GM19397 (cell line): ENCODE data around the gene METTL4.

ENCODE experiments used
- ATAC-seq: cut with Tn5 transposase; IDR thresholded peaks from one replicate; pipeline ENCODE4 v1.9.1; 2021; ENCODE audit warnings: mild to moderate bottlenecking, moderate library complexity; ENCODE audit not compliant: unreplicated experiment

Gene METTL4, protein sequence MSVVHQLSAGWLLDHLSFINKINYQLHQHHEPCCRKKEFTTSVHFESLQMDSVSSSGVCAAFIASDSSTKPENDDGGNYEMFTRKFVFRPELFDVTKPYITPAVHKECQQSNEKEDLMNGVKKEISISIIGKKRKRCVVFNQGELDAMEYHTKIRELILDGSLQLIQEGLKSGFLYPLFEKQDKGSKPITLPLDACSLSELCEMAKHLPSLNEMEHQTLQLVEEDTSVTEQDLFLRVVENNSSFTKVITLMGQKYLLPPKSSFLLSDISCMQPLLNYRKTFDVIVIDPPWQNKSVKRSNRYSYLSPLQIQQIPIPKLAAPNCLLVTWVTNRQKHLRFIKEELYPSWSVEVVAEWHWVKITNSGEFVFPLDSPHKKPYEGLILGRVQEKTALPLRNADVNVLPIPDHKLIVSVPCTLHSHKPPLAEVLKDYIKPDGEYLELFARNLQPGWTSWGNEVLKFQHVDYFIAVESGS

DNA sequence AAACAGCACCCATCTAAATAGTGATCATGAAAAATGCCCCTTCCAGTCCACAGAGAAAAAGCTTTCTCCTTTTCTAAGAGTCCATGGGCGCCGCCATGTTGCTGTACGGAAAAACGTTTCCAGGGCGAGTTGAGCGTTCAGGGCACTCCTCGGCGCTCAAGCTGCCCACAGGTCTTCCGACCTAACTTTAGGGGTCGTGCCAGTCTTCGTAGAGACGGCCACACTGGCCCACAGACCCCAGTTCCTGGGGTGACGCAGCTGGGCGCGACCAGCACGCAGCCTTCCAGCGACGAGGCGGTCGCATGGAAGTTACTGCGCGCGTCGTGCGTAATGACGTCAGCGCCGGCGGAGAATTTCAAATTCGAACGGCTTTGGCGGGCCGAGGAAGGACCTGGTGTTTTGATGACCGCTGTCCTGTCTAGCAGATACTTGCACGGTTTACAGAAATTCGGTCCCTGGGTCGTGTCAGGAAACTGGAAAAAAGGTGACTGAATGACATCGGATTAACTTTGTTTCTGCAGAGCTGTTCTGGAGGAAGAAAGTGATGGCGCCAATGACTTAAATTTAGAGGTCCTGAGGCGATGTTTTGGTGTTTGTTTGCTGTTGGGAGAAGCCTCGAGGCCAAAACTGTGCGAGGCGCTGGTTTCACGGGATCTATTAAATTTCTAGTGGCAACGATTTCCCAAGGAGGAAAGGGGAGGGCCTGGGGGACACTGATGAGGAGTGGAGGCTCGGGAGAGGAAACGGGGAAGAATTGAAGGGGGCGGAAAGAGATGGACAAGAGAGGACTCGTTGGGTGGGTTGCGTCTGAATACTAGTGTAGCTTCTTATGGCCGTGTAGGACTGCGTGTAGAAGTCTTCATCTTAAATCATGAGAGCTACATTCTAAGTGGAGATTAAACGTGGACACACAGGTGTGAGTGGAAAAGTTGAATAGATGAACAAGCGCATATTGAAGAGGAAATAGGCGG, at the start of gene METTL4, which contains the start of gene NDC80:
Gene METTL4 (minus strand): TSS at position 306 of the 971 bp plus-strand sequence. CDS start 4,289 bp downstream, outside the sequence.
Gene NDC80 (plus strand): TSS at position 358 of the 971 bp plus-strand sequence. CDS start 1,429 bp downstream, outside the sequence.
- peak; percentile 80 for ATAC-seq

DNA sequence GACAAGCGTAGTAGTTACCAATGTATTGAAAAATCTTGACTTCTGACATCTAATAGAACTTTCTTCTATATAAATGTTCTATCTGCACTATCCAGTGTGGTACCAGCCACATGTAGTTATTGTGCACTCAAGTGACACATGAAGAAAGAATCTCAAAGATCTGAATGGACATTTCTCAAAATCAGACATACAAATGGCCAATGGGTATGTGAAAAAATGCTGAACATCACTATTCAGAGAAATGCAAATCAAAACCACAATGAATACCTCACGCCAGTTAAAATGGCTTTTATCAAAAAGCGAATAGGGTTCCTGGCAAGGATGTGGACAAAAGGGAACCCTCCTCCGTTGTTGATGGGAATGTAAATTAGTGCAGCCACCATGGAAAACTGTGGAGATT, 46.7 kb upstream of the METTL4 start:
- no peak for ATAC-seq

DNA sequence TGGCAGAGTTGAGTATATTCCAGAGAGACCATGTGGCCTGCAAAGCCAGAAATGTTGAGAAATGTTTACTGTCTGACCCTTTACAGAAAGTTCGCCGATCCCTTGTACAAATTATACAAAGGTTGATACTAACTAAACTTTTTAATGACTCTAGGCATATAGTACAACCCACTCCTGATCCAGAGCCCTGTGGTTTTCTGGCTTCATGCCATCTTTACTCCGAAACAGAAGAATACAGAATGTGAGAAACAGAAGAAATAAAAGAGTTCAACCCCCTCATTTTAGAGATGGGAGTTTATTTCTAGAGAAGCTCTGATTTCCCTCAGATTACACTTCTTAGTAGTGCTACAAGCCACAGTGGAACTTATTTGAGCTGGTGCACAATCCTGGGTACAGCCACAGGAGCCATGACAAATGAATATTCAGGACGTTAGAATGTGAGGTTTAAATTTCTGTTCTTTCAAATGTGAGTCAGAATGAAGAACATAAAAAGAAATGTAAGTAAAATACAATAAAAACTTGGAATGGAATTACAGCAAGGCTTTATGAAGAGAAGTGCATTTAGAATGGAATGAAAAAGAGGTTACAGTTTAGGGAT, 46.2 kb upstream of the METTL4 start:
- no peak for ATAC-seq

DNA sequence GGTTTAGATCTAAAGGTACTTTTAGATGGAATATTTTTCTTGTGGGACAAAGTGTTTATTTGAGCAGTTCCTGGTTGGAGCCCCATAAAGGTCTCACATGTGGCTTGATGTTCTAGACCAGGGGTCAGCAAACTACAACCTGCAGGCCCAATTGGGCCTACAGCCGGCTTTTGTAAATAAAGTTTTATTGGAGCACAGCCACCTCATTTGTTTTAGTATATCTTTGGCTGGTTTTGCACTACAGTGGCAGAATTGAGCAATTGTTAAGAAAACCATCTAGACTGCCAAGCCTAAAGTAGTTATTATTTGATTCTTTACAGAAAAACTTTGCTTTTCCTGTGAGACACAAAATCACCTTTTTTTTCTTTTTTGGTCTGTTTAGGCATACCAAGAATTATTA, 41.7 kb upstream of the METTL4 start:
- ATAC-seq, result no peak

DNA sequence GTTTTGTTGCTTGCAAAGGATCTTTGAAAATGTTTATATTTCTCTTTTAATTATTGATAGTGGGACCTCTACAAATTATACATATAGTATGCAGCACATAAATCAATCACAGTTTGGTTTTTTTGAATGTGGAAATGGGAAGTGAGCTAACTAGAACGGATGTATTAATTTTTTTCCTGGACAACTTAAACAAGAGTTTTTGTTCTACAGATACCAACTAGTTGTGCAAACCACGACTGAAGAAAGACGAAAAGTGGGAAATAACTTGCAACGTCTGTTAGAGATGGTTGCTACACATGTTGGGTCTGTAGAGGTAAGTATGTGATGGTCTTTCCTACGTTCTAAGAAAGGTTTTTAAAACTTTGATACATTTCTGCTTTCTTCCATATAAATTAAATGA, 39.2 kb upstream of the METTL4 start:
- no peak for ATAC-seq

DNA sequence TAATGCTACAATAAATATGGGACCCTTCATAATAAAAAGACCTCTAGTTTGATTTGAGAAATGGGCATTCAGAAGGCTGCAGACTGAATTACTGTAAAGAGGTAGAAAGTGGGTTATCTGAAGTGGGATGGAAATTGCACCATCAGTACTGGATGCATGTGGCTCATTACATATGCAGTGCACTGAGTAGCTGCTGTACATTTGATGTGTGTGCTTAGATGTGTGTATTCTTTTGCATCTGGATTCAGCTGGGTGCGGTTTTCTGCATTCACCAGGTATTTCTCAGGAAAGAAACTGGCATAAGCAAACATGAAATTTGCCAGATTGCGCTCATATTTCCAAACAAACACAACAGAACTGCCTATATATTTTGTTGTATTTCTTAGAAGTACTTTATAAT, 38.3 kb upstream of the METTL4 start:
- no peak for ATAC-seq

DNA sequence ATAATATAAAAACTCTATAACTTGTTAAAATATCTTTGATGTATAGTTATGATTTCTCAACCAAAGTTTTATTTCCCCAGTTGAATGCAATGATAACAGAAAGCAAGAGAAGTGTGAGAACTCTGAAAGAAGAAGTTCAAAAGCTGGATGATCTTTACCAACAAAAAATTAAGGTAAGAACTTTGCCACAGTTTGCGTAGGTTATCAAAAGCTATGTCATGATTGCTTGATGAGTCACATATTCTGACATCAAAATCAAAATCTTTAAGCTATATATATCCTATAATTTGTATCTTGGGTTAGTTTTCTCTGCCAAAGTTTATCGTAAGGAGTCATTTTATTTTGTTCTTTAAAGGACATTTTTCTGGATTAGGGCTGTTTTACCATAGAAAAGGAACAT, 35.0 kb upstream of the METTL4 start:
- ATAC-seq, result no peak

DNA sequence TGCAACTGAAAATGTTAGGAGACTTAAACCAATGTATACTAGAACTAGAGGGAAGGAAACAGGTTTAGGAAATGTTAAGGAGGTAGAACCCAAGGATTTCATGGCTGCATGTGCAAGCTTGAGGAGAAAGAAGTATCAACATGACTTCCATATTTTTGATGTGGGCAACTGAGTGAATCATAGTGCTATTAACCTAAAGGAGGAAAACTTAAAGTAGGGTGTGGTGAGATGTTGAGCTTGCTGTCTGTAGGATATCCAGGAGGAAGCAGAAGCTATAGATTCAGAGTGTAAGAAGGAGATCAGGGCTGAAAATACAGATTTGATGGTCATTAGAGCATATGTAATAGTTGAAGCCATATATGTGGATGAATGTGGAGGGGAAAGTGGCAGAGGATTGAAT, 31.5 kb upstream of the METTL4 start:
- ATAC-seq, result no peak

DNA sequence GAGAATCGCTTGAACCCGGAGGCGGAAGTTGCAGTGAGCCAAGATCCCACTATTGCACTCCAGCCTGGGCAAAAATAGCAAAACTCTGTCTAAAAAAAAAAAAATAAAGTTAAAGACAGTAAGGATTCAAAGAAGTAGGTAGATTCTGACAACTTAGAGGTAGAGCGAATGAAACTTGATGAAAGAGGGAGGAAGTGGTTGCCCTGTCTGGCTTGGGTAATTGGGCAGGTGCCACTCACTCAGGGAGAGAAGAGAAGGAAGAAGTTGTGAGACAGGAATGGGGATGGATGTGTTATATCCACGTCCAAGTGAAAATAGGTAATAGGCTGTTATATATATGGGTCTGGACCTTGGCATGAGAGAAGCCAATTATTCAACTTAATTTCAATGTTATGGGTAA, 26.3 kb upstream of the METTL4 start:
- ATAC-seq, result no peak

DNA sequence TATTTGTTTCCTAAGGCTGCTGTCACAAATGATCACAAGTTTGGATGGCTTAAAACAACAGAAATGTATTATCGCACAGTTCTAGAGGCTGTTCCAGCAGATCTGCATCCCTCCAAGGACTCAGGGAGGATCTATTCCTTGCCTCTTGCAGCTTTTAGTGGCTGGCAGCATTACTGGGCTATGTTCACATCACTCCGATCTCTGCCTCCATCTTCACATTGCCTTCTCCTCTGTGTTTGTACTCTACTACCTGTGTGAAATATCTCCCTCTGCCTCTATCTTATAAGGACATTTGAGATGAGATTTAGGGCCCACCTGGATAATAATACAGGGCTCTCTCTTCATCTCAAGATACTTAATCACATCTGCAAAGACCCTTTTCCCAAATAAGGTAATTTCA, 19.0 kb upstream of the METTL4 start:
- ATAC-seq, result no peak

DNA sequence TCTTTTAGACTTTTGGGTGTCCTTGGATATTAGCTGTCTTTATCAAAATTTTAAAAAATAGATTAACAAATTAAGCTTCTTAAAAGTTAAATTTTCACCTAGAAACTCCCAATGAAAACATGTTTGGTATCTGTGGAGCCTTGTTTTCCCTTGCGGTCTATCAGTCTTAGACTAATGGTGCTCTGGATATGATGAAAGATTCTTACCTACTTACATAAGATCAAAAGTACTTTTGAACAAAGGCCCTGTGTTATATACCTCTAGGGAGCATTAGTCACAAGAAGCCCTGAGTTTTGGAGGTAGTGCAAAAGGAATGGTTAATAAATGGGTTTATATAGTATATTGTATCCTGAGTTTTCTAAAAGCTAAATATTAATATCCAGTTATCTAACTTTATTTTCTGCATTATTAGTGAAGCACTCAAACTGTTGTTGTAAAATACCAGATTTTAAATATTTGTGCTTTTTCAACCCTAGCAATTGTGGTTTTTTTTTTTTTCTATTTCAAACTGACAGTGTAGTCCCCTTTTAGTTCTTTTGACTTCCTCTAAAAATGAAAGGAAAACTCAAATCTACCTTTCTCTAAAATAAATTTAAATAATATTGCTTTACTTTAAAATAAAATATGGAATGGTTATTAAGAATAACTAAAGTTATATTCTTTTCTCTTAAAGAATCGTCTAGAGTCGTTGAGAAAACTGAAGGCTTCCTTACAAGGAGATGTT, 18.2 kb upstream of the METTL4 start:
- no peak for ATAC-seq

DNA sequence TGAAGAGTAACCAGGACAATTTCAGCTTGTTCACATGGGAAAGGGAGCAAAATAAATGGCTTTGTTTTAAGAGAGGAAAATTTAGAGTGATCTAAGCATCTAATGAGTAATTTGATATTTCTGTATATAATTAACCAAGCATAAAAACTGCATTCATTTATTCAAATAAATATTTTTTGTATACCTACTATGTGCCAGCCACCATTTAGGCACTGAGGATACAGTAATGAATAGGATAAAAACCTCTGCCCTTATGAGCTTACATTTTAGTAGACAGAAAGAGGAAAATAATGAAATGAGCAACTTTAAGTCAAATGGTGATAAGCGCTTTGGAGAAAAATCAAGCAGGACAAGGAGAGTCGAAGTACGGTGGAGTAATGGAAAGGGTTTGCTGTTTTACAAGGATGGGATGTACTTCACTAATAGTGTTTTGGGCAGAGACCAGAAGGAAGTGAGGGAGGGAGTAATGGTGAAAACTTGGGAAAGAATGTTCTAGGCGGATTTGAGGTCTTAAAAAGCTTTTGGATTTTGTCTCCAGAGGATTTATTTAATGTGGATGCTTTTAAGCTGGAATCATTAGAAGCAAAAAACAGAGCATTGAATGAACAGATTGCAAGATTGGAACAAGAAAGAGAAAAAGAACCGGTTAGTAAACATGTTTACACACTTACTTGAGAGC, 17.5 kb upstream of the METTL4 start:
- ATAC-seq, result no peak

DNA sequence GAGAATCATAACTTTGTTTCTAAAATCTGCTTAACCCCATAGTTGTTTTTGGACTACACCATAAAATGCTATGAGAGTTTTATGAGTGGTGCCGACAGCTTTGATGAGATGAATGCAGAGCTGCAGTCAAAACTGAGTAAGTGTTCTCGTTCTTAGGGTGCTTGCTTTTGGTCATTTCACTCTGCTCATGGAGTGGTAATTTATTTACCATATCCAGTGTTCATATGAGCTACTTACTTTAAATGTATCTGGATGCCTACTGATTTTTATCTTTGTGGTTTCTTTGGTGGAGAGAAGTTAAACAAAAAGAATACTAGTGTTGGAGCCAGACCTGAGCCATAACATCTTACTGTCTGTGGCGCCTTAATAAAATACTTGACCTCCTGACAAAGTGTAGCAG, 16.5 kb upstream of the METTL4 start:
- ATAC-seq, result no peak

DNA sequence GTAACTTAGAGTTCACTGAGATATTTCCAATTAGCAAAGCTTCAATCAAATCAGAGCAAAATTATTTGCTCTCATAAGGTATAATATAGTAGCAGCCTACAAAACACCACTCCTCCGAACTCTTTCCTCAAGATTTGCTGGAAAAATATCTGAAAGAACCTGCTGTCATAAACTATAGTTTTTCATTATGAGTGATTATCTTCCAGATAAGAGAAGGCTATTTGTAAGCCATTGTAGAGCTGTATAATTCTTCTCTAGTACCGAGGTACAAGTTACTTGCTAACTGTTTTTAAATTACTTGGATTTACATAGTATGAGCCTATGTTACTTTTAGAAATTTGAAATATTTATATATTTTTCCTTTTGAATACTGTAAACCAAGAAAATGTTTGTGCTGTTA, 2.1 kb upstream of the METTL4 start:
- ATAC-seq, result no peak

DNA sequence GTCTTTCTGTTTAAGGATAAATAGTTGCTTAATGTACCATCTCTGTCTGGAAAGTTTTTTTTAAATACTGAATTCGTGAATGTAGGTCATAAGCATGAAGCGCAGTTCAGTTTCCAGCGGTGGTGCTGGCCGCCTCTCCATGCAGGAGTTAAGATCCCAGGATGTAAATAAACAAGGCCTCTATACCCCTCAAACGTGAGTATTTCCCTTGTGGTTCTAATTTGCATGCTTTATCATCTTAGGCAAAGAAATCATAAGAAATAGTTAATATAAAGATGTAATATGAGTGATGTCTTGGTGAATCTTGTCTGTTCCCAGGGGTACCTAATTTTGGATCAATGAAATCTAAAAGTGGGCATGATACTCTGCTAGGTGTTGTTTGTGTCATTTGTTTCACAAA, 1.6 kb upstream of the METTL4 start:
- no peak for ATAC-seq

DNA sequence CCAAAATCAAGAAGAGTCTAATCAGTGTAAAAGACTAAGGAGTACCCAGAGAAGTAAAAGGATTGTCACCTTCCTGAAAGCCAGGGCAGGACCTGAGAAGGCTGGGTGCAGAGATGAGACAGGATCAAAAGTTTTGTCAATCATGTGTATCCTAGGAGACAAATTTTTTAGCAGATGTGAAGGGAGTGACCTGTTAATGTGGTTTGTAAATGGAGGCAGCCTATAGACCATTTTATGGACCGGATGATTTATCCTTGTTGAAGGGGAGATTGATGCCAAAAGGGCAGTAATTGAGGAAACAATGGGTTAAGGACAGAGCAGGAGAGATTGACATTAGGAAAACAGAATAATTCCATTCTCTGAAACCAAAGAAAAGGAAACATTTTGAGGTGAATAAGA, 865 bp upstream of the METTL4 start:
- no peak for ATAC-seq

DNA sequence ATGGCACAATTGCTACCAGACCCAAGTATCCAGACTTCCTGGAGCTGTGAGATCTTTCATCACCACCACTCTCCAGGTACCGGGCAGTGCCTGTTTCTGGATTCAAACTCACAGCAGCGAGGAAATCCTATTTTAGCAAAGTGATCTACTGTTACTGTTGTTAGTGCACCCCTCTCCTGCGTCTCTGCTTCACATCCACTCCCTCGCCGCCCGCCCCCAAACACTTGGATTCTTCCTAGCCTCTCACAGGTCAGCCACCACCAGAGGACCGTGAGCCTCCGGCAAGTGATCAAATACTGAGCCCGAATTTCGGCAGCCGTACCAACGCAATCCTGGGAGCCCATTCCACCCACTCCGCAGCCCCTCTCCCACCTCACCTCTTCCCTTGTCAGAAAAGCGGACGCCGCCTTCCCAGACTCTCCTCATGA, 519 bp downstream of the METTL4 start:
- ATAC-seq, result peak; percentile 42

DNA sequence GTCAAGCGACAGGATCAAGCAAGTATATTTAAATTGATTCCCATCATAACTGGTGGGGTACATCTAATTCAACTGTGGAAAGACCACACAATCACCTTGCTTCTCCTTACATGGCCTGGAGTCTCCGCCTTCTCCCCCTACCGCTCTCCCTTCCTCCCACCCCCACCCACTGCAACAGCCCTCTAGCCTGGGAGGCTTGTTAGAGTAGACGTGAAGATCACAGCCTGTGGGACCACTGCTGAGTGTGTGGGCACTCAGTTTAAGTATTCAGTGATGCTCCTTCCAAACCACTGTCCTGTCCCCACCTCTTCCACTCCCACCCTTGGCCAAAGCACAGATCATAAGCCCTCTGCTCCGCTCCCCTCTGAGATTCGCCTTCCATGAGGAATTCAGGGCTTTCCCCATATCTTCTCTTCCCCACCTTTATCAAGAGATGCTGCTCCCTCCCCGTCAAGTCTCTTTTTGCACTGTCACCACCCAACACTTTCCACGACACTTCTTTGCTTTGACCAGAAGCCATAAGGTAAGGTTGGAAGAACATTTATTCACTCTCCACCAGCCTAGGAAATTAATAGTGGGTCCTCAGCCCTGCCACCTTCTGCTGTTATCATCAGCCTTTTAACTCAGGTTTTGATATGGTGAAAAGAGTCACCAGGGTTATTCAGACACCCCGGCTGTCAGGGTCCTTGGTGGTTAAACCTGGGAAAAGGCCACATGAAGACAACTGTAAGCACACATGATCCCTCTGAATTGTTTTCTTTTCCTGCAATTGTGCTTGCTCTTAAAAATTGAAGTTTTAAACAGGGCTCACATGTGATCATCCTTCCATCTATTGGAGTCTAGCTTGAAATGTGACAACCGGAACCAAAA, 1.7 kb downstream of the METTL4 start:
- no peak for ATAC-seq

DNA sequence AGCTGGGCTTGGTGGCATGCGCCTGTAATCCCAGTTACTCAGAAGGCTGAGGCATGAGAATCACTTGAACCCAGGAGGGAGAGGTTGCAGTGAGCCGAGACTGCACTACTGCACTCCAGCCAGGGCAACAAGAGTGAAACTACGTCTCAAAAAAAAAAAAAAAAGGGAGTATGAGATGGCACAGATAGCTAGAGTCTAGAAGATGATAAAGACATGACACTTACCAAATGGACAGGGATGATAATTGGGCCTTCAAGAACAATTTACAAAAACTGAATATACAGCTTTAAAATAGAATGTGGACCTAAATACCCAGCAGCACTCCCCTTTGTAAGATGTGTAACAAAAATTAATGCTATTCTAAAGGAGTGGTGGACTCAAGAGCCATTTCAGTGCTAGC, 2.7 kb downstream of the METTL4 start:
- no peak for ATAC-seq
